Measurements from ENCODE around the gene ANK3. TPM values are rescaled to one million over a fixed set of nuclear protein-coding genes. Genes with fewer than 3 reads are reported as not detected.
A peak's percentile ranks its signal among the peaks of the same experiment; 100 is the strongest.

Gene ANK3
- total and polyA plus RNA-seq, 2 experiments from 2014 or later, result 46.5 to 85.2 TPM

DNA sequence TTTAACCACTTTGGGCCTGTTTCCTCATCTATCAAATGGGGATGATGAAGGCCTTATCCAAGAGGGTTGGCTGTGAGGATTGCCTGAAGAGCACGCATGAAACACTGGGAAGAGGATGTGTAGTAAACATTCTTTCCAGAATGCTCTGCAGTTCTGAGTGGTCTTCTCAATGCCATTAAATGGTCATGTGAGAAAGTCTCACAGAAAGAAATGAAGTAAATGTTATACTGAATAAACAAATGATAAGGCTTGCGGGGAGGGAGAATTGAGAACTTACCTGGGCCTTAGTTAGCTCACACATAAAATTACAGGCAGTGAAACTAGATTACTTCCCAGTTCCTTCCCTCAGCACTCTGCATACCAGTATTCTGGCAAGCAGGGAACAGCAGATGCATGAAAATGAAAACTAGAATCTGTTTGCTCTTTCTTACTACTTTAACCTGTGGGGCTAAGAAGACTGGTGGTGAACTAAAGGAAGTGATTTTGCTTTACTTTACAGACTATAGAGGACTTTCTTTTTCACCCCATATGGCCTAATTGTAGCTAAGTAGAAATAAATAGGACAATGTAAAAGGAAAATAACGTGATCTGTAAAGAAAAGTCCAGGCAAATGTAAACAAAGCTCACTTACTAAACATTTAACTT lies 348.1 kb downstream of the ANK3 start:
- peaks cover 31% of the 10 kb centered on the region for H3K4me1 Mint-ChIP-seq
- H3K9me3 Mint-ChIP-seq, result no peaks in the 10 kb centered on the region
- Histone ChIP-seq H3F3A (replicated peaks; ENCODE audit: low read depth) (no peaks in the 10 kb centered on the region), H3K36me3 (ENCODE audit: insufficient read depth) (no peaks in the 10 kb centered on the region), H4K20me1 (replicated peaks; ENCODE audit: insufficient read depth) (no peaks in the 10 kb centered on the region), H3K27me3 (ENCODE audit: insufficient read depth) (no peaks in the 10 kb centered on the region), H3K4me3 (no peak overlapping the region), H3K4me2 (no peak overlapping the region), H3K9me2 (ENCODE audit: insufficient read depth) (no peaks in the 10 kb centered on the region), H3K79me2 (replicated peaks; ENCODE audit: insufficient read depth) (no peaks in the 10 kb centered on the region), H3K4me1 (ENCODE audit: insufficient read depth) (peaks cover 22% of the 10 kb centered on the region), H3K27ac (ENCODE audit: low read depth) (no peak overlapping the region; the same call in 1 of the 2 replicates), H2AFZ (no peak overlapping the region)
- H3K27ac Mint-ChIP-seq, result peak overlapping the region; percentile 50; the same call in 1 of the 2 replicates
- no peaks in the 10 kb centered on the region for H3K27me3 Mint-ChIP-seq (ENCODE audit: insufficient read depth, low read depth, poor library complexity)
- H3K4me3 Mint-ChIP-seq, result no peak overlapping the region
- ATAC-seq (no peak; the same call in 2 of the 3 replicates), DNase-seq (ENCODE audit: low spot score) (no peak)
- TF ChIP-seq EZH2 (IDR thresholded peaks at IDR 0.05; ENCODE audit: low read depth, unreplicated experiment), result no peak
- TF ChIP-seq NANOG (IDR thresholded peaks at IDR 0.05; ENCODE audit: borderline replicate concordance), result no peak
- no peak for TF ChIP-seq POLR2AphosphoS5 (IDR thresholded peaks at IDR 0.05; ENCODE audit: low read depth)
- TF ChIP-seq, protein P1, sequence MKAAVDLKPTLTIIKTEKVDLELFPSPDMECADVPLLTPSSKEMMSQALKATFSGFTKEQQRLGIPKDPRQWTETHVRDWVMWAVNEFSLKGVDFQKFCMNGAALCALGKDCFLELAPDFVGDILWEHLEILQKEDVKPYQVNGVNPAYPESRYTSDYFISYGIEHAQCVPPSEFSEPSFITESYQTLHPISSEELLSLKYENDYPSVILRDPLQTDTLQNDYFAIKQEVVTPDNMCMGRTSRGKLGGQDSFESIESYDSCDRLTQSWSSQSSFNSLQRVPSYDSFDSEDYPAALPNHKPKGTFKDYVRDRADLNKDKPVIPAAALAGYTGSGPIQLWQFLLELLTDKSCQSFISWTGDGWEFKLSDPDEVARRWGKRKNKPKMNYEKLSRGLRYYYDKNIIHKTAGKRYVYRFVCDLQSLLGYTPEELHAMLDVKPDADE (IDR thresholded peaks at IDR 0.05), result no peak
- no peak for TF ChIP-seq ZNF331 (CRISPR knock-in tag; IDR thresholded peaks at IDR 0.05; ENCODE audit: low read depth)
- TF ChIP-seq, protein P2, sequence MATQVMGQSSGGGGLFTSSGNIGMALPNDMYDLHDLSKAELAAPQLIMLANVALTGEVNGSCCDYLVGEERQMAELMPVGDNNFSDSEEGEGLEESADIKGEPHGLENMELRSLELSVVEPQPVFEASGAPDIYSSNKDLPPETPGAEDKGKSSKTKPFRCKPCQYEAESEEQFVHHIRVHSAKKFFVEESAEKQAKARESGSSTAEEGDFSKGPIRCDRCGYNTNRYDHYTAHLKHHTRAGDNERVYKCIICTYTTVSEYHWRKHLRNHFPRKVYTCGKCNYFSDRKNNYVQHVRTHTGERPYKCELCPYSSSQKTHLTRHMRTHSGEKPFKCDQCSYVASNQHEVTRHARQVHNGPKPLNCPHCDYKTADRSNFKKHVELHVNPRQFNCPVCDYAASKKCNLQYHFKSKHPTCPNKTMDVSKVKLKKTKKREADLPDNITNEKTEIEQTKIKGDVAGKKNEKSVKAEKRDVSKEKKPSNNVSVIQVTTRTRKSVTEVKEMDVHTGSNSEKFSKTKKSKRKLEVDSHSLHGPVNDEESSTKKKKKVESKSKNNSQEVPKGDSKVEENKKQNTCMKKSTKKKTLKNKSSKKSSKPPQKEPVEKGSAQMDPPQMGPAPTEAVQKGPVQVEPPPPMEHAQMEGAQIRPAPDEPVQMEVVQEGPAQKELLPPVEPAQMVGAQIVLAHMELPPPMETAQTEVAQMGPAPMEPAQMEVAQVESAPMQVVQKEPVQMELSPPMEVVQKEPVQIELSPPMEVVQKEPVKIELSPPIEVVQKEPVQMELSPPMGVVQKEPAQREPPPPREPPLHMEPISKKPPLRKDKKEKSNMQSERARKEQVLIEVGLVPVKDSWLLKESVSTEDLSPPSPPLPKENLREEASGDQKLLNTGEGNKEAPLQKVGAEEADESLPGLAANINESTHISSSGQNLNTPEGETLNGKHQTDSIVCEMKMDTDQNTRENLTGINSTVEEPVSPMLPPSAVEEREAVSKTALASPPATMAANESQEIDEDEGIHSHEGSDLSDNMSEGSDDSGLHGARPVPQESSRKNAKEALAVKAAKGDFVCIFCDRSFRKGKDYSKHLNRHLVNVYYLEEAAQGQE (IDR thresholded peaks at IDR 0.05; ENCODE audit: unreplicated experiment), result no peak
- H3K36me3 Mint-ChIP-seq (ENCODE audit: low read depth), result no peaks in the 10 kb centered on the region; the same call in 2 of the 3 replicates

DNA sequence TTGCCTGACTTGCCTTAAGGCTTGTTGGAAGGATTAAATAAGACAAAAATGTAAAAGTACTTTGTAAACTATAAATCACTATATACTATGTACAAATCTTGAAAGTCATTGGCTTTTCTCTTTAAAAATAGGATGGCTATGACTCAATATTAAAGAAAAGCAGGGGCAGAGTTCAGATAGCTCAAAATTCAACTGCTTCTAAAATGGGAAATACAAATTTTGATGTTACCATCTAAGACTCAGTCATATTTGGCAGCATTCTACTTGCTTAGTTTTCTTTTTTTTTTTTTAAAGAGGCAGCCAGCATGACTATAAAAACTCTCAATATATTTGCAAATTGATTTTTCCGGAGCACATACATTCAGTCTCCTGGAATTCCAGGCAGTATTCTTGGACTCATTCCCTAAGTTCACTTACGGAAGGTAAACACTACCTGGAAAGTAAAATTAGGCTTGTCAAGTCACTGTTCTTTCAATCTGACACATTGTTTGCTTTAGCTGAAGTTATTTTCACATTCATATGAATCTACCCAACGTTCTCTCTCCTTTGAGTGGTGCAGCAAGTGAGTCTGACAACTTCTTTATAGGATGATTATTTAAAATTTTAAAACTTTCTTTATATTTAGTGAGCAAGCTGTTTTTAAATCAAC lies 349.5 kb downstream of the ANK3 start:
- Mint-ChIP-seq H3K36me3 (ENCODE audit: low read depth) (no peaks in the 10 kb centered on the region; the same call in 2 of the 3 replicates), H3K27ac (no peak overlapping the region), H3K9me3 (no peaks in the 10 kb centered on the region), H3K4me1 (peaks cover 31% of the 10 kb centered on the region), H3K4me3 (no peak overlapping the region), H3K27me3 (ENCODE audit: insufficient read depth, low read depth, poor library complexity) (no peaks in the 10 kb centered on the region)
- Histone ChIP-seq H3K27ac (ENCODE audit: low read depth) (no peak overlapping the region), H4K20me1 (replicated peaks; ENCODE audit: insufficient read depth) (no peaks in the 10 kb centered on the region), H2AFZ (no peak overlapping the region), H3K4me1 (ENCODE audit: insufficient read depth) (peaks cover 22% of the 10 kb centered on the region), H3K79me2 (replicated peaks; ENCODE audit: insufficient read depth) (no peaks in the 10 kb centered on the region), H3K36me3 (ENCODE audit: insufficient read depth) (no peaks in the 10 kb centered on the region), H3K27me3 (ENCODE audit: insufficient read depth) (no peaks in the 10 kb centered on the region), H3K4me2 (no peak overlapping the region), H3K9me2 (ENCODE audit: insufficient read depth) (no peaks in the 10 kb centered on the region), H3F3A (replicated peaks; ENCODE audit: low read depth) (no peaks in the 10 kb centered on the region), H3K4me3 (no peak overlapping the region)
- DNase-seq (ENCODE audit: low spot score) (no peak), ATAC-seq (no peak)
- no peak for TF ChIP-seq ZNF331 (CRISPR knock-in tag; IDR thresholded peaks at IDR 0.05; ENCODE audit: low read depth)
- no peak for TF ChIP-seq STAT1 (IDR thresholded peaks at IDR 0.05; ENCODE audit: unreplicated experiment)
- no peak for TF ChIP-seq EZH2phosphoT487 (IDR thresholded peaks at IDR 0.05; ENCODE audit: unreplicated experiment)
- no peak for TF ChIP-seq POLR2AphosphoS5 (IDR thresholded peaks at IDR 0.05; ENCODE audit: low read depth)
- TF ChIP-seq, protein P1 (IDR thresholded peaks at IDR 0.05), result no peak
- TF ChIP-seq ZNF114 (CRISPR knock-in tag; IDR thresholded peaks at IDR 0.05), result no peak
- no peak for TF ChIP-seq CREB1 (CRISPR knock-in tag; IDR thresholded peaks at IDR 0.05; ENCODE audit: low read depth)
- TF ChIP-seq, protein P2 (IDR thresholded peaks at IDR 0.05; ENCODE audit: unreplicated experiment), result no peak

Measured in GM23338 (cell line).